IPS-NIHi7 (cell line): ENCODE data around the gene HDAC4.
"Not testable (repeated sequence)": the region's sequence is repeated elsewhere in the genome, so short reads cannot be mapped to it uniquely, and the experiment has no call there.

ENCODE experiments used
- DNase-seq: peaks from one replicate; pipeline ENCODE4 v3.0.0; 2012; ENCODE audit warnings: mixed read lengths; ENCODE audit errors: extremely low spot score

Gene HDAC4

DNA sequence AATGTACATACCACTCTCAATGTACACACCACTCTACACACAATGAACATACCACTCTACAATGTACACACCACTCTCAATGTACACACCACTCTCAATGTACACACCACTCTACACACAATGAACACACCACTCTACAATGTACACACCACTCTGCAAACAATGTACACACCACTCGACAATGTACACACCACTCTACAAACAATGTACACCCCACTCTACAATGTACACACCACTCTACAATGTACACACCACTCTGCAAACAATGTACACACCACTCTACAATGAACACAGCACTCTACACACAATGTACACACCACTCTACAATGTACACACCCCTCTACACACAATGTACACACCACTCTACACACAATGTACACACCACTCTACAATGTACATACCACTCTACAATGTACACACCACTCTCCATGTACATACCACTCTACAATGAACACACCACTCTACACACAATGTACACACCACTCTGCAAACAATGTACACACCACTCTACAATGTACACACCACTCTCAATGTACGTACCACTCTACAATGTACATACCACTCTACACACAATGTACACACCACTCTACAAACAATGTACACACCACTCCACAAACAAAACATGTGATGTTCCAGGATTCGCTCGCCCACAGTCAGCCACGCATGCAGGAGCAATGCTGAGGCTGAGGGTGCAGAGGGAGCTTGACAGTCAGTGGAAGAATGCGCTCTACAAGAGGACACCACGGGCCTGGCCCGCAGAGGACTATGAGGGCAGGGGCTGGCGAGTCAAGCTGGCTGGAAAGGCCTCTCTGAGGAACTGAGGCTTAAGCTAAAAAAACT, 118.2 kb downstream of the HDAC4 start:
- no peak for DNase-seq

DNA sequence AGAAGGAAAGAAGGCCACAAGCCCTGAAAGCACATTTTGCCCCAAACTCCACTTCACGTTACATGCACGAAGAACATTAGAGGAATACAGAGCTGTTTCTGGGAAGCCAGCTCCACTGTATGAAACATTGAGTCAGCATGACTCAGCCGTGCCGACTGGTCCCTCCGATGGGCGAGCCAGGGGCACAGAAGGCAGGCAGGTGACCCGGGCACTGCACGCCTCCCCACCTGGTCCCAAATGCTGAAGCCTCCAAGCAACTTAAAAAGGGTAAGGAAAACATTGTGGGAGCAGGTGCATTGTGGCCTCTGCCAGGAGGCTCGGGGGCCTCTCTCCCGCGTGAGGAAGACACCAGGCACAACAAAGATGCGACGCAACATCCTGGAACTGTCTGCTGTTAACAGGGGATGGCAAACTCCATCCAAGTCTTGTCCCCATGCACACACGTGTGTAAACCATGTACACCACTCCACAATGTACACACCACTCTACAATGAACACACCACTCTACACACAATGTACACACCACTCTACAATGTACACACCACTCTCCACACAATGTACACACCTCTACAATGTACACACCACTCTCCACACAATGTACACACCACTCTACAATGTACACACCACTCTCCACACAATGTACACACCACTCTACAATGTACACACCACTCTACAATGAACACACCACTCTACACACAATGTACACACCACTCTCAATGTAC, 120.4 kb downstream of the HDAC4 start:
- not testable (repeated sequence) for DNase-seq

GRCh38 chr2:239279508-239280295, 121.1 kb downstream of the HDAC4 start:
- no peak for DNase-seq

- no peak for DNase-seq
Observed at GRCh38 chr2:239278941-239279365, 121.9 kb downstream of the HDAC4 start.

DNA sequence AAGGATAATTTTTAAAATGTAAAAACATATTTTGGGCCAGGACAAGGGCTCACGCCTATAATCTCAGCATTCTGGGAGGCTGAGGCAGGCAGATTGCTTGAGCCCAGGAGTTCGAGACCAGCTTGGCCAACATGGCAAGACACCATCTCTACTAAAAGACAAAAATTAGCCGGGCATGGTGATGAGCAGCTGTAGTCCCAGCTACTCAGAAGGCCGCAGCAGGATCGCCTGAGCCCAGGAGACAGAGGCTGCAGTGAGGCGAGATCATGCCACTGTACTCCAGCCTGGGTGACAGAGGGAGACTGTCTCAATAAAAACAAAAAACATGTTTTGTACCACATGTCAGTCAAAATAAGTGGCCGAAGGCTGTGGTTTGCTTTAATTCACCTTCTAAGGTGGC, 122.5 kb downstream of the HDAC4 start:
- no peak for DNase-seq

GRCh38 chr2:239277401-239278085, 123.3 kb downstream of the HDAC4 start:
- no peak for DNase-seq

- no peak for DNase-seq
Observed at GRCh38 chr2:239276851-239277250, 124.0 kb downstream of the HDAC4 start.

- no peak for DNase-seq
Observed at GRCh38 chr2:239275847-239276831, 124.7 kb downstream of the HDAC4 start.

- DNase-seq: no peak
Observed at GRCh38 chr2:239275044-239275685, 125.7 kb downstream of the HDAC4 start.

- no peak for DNase-seq
Observed at GRCh38 chr2:239274391-239275043, 126.3 kb downstream of the HDAC4 start.

- no peak for DNase-seq
Observed at GRCh38 chr2:239273280-239274234, 127.3 kb downstream of the HDAC4 start.

- DNase-seq: no peak
Observed at GRCh38 chr2:239272626-239273025, 128.2 kb downstream of the HDAC4 start.

GRCh38 chr2:239271882-239272281, 128.9 kb downstream of the HDAC4 start:
- DNase-seq: no peak

- no peak for DNase-seq
Observed at GRCh38 chr2:239271471-239271870, 129.3 kb downstream of the HDAC4 start.

- DNase-seq: no peak
Observed at GRCh38 chr2:239269916-239270315, 130.9 kb downstream of the HDAC4 start.

DNA sequence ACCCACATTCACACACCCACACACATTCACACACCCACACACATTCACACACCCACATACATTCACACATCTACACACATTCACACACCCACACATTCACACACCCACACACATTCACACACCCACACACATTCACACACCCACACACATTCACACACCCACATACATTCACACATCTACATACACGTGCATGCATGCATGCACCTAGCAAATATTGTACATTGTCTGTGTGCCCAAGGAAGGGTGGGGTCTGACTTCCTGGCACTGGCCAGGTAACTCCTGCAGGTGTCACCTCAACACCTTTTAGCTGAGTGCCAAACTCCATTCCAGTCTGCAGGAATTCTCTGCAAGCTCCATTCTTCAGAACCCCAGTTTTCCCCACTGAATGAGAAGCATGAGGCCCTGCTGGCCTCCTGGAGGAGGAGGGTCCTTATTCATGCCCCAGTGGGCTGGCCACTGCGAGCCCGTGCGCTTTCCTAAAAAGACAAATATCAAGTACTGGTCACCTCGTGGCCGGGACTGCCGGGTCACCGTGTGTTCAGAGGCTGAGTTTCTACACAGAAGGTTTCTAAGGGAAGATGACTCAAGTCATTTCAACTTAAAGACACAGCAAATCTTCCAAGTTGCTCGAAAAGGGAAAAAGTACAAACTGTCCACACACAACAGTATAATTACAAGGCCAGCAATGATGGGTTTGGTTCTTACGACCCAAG, 131.5 kb downstream of the HDAC4 start:
- no peak for DNase-seq

DNA sequence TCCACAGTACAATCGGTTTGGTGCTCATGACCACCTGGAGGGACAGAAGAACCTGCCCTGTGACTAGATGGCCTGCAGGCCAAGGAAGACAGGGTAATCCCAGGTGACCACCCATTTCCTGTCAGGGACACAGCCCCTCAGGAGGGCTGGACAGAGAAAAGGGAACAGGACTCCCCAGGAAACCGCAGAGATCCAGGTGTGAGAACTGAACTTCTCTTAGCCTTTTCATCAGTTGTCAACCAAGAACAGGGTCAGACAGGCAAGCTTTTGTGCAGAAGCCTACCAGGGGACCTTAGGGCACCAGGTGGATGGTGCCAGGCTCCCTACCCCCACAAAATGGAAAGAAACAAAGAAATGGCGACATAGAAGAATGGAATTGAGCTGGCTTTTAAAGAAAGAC, 132.3 kb downstream of the HDAC4 start:
- DNase-seq: no peak

- DNase-seq: no peak
Observed at GRCh38 chr2:239268082-239268481, 132.7 kb downstream of the HDAC4 start.
